NCI-H1048 (cell line): ENCODE measurements around the gene KRTAP5-9.
"Not testable (repeated sequence)": the region's sequence is repeated elsewhere in the genome, so short reads cannot be mapped to it uniquely, and the experiment has no call there.

Experiments used
- DNase-seq: peaks from one replicate; lab custom pipeline; 2025; lab: John Stamatoyannopoulos, UW

Gene KRTAP5-9

GRCh38 chr11:71562120-71562519, 13.9 kb downstream of the KRTAP5-9 start:
- DNase-seq = no peak

GRCh38 chr11:71563406-71563805, 15.2 kb downstream of the KRTAP5-9 start:
- DNase-seq = no peak

GRCh38 chr11:71564430-71564829, 16.2 kb downstream of the KRTAP5-9 start:
- no peak for DNase-seq

- no peak for DNase-seq
These were observed 17.0 kb downstream of the KRTAP5-9 start, which contains the start of gene KRTAP5-10 for GRCh38 chr11:71565263-71565662. Gene KRTAP5-10 (plus strand): TSS chr11:71565563. CDS start chr11:71565588, 25 bp downstream.

- DNase-seq = no peak
These were observed 17.9 kb downstream of the KRTAP5-9 start for GRCh38 chr11:71566081-71566620.

- not testable (repeated sequence) for DNase-seq
These were observed 18.7 kb downstream of the KRTAP5-9 start for GRCh38 chr11:71566626-71567599.

GRCh38 chr11:71567633-71568032, 19.4 kb downstream of the KRTAP5-9 start:
- not testable (repeated sequence) for DNase-seq

- DNase-seq = no peak
These were observed 20.6 kb downstream of the KRTAP5-9 start for GRCh38 chr11:71568704-71569349.

- DNase-seq = not testable (repeated sequence)
These were observed 23.1 kb downstream of the KRTAP5-9 start for GRCh38 chr11:71571101-71571850.

- DNase-seq = no peak
These were observed 24.6 kb downstream of the KRTAP5-9 start for GRCh38 chr11:71572811-71573210.

GRCh38 chr11:71574418-71574817, 26.2 kb downstream of the KRTAP5-9 start:
- DNase-seq = no peak

- no peak for DNase-seq
These were observed 27.7 kb downstream of the KRTAP5-9 start for GRCh38 chr11:71575723-71576424.

GRCh38 chr11:71576688-71577465, 28.7 kb downstream of the KRTAP5-9 start:
- DNase-seq = not testable (repeated sequence)

- DNase-seq = no peak
These were observed 29.3 kb downstream of the KRTAP5-9 start for GRCh38 chr11:71577469-71578004.

GRCh38 chr11:71579513-71579912, 31.3 kb downstream of the KRTAP5-9 start:
- not testable (repeated sequence) for DNase-seq

GRCh38 chr11:71580057-71581003, 32.1 kb downstream of the KRTAP5-9 start:
- DNase-seq = no peak

GRCh38 chr11:71581826-71582225, 33.6 kb downstream of the KRTAP5-9 start:
- DNase-seq = no peak

- DNase-seq = no peak
These were observed 34.2 kb downstream of the KRTAP5-9 start, which contains the start of gene KRTAP5-11 for GRCh38 chr11:71582309-71582895. Gene KRTAP5-11 (minus strand): TSS chr11:71582875. CDS start chr11:71582837, 38 bp downstream.
